ENCODE measurements around the gene ZIC1.
A peak's percentile ranks its signal among the peaks of the same experiment; 100 is the strongest.

Gene ZIC1

GRCh38 chr3:147416931-147417330, 7.8 kb downstream of the ZIC1 start:
- H3K36me3 Mint-ChIP-seq (ENCODE audit: low read depth): peaks cover 20% of the 10 kb centered on the region
- H3K27ac Mint-ChIP-seq: peak overlapping the region; percentile 52 to 89 (median 75)
- peaks cover 53% of the 10 kb centered on the region for H3K4me1 Mint-ChIP-seq
- peaks cover 99% of the 10 kb centered on the region for H3K27me3 Mint-ChIP-seq (ENCODE audit: low read depth)
- peak overlapping the region in 2 of 3 experiments; percentile 16 to 19 for H3K4me3 Mint-ChIP-seq
- TF ChIP-seq CTCF (IDR thresholded peaks at IDR 0.05; ENCODE audit: unreplicated experiment in 3 of 3): no peak
- H3K9me3 Mint-ChIP-seq: no peaks in the 10 kb centered on the region

GRCh38 chr3:147417551-147418295, 8.6 kb downstream of the ZIC1 start:
- Mint-ChIP-seq H3K27me3 (ENCODE audit: low read depth) (peaks cover 99% of the 10 kb centered on the region), H3K4me3 (peak overlapping the region in 1 of 3 experiments; percentile 77), H3K27ac (peak overlapping the region; percentile 89 to 96 (median 93)), H3K36me3 (ENCODE audit: low read depth) (peaks cover 15% of the 10 kb centered on the region), H3K9me3 (no peaks in the 10 kb centered on the region), H3K4me1 (peaks cover 61% of the 10 kb centered on the region)
- no peak for TF ChIP-seq CTCF (IDR thresholded peaks at IDR 0.05; ENCODE audit: unreplicated experiment in 3 of 3)

- H3K36me3 Mint-ChIP-seq (ENCODE audit: low read depth): peaks cover 11% of the 10 kb centered on the region
- no peak for TF ChIP-seq CTCF (IDR thresholded peaks at IDR 0.05; ENCODE audit: unreplicated experiment in 3 of 3)
- H3K27me3 Mint-ChIP-seq (ENCODE audit: low read depth): peaks cover 99% of the 10 kb centered on the region
- H3K4me3 Mint-ChIP-seq: peak overlapping the region; percentile 70 to 81 (median 77)
- H3K4me1 Mint-ChIP-seq: peaks cover 61% of the 10 kb centered on the region
- peak overlapping the region; percentile 89 to 96 (median 93) for H3K27ac Mint-ChIP-seq
- no peaks in the 10 kb centered on the region for H3K9me3 Mint-ChIP-seq
These were observed 9.2 kb downstream of the ZIC1 start for GRCh38 chr3:147418371-147418781.

- peak overlapping the region; percentile 89 to 96 (median 93) for H3K27ac Mint-ChIP-seq
- H3K4me1 Mint-ChIP-seq: peaks cover 63% of the 10 kb centered on the region
These were observed 9.9 kb downstream of the ZIC1 start for GRCh38 chr3:147418808-147419701.

GRCh38 chr3:147419781-147420224, 10.6 kb downstream of the ZIC1 start:
- no peak for TF ChIP-seq CTCF (IDR thresholded peaks at IDR 0.05; ENCODE audit: unreplicated experiment in 3 of 3)

More at GRCh38 chr3:147418808-147419701, 9.9 kb downstream of the ZIC1 start:
- H3K9me3 Mint-ChIP-seq: no peaks in the 10 kb centered on the region
- H3K36me3 Mint-ChIP-seq (ENCODE audit: low read depth): peaks cover 8% of the 10 kb centered on the region
- H3K4me3 Mint-ChIP-seq: peak overlapping the region; percentile 70 to 81 (median 77)
- no peak for TF ChIP-seq CTCF (IDR thresholded peaks at IDR 0.05; ENCODE audit: unreplicated experiment in 3 of 3)
- peaks cover 100% of the 10 kb centered on the region for H3K27me3 Mint-ChIP-seq (ENCODE audit: low read depth)

More at GRCh38 chr3:147419781-147420224, 10.6 kb downstream of the ZIC1 start:
- Mint-ChIP-seq H3K27ac (peak overlapping the region; percentile 89 to 96 (median 93)), H3K4me1 (peaks cover 56% of the 10 kb centered on the region), H3K4me3 (peak overlapping the region; percentile 70 to 81 (median 77)), H3K27me3 (ENCODE audit: low read depth) (peaks cover 100% of the 10 kb centered on the region), H3K9me3 (no peaks in the 10 kb centered on the region), H3K36me3 (ENCODE audit: low read depth) (peaks cover under 1% of the 10 kb centered on the region)
